Endothelial cell of umbilical vein (primary cell): ENCODE data around the gene ARHGAP31. TPM values are rescaled to one million over a fixed set of nuclear protein-coding genes. Genes with fewer than 3 reads are reported as not detected.

ENCODE experiments used
- BruUV-seq: library from RNA; stranded (reverse); fragments of 400-500 nt; replicated peaks from 2 replicates; lab custom pipeline; 2021; lab: Mats Ljungman, UMichigan
- CTCF ChIA-PET: fragments of 300-600, 350-600 bp; sonication (Branson Sonifier 250); formaldehyde crosslinking; loops from one replicate; lab custom pipeline; 2021; ENCODE audit warnings: antibody characterized with exemption, inconsistent platforms; lab: Charles Lee
- POLR2A ChIA-PET: fragments of 300-600, 350-600 bp; sonication (Branson Sonifier 250); formaldehyde crosslinking; loops from one replicate; lab custom pipeline; 2021; ENCODE audit warnings: antibody characterized with exemption, inconsistent platforms; lab: Charles Lee
- DNase-seq: peaks from one replicate; pipeline ENCODE4 v3.0.0-alpha.2; 2011; ENCODE audit warnings: low read depth, low spot score
- FAIRE-seq: peaks from 2 replicates; lab custom pipeline; 2011; peaks lifted over from hg19 to GRCh38; lab: Jason Lieb, UNC
- H2AFZ ChIP-seq: 2 replicates; pipeline ENCODE4 v1.6.0; 2012; ENCODE audit warnings: low read depth, low read length, control low read depth, inconsistent platforms
- H3K27ac ChIP-seq: 2 replicates; pipeline ENCODE4 v1.5.1; 2011; ENCODE audit warnings: low read depth, mild to moderate bottlenecking, control low read depth, low read length, moderate library complexity; ENCODE audit not compliant: insufficient read depth
- H3K27me3 ChIP-seq, 2 experiments: 2 replicates each; pipeline versions ENCODE4 v1.6.0 to v1.6.1; 2011; ENCODE audit warnings: low read length in 2 of 2, mixed read lengths in 1 of 2; ENCODE audit not compliant: control insufficient read depth in 2 of 2, insufficient read depth in 2 of 2
- H3K36me3 ChIP-seq, 2 experiments: 2 replicates in 1 of 2; 3 replicates in 1 of 2; pipeline ENCODE4 v1.5.1; 2011; ENCODE audit warnings: low read length in 2 of 2, mild to moderate bottlenecking in 1 of 2, moderate library complexity in 1 of 2; ENCODE audit not compliant: control insufficient read depth in 2 of 2, insufficient read depth in 2 of 2; ENCODE audit errors: extremely low read depth in 1 of 2
- H3K4me1 ChIP-seq: 3 replicates; pipeline ENCODE4 v1.5.1; 2011; ENCODE audit warnings: mild to moderate bottlenecking, low read length; ENCODE audit not compliant: control insufficient read depth, insufficient read depth; ENCODE audit errors: extremely low read depth
- H3K4me2 ChIP-seq: 2 replicates; pipeline ENCODE4 v1.6.1; 2011; ENCODE audit warnings: low read length, control low read depth, mixed read lengths; ENCODE audit not compliant: insufficient read depth
- H3K4me3 ChIP-seq, 3 experiments: fragments of 200-600 bp in 1 of 3; sonication (generic), shearing (Covaris generic) in 1 of 3; replicated peaks in 1 of 3; 2 replicates each; pipeline ENCODE4 v1.5.1; 2011 to 2016; ENCODE audit warnings: control low read depth in 3 of 3, low read length in 3 of 3, mild to moderate bottlenecking in 2 of 3, inconsistent platforms in 1 of 3, low read depth in 1 of 3, moderate library complexity in 1 of 3; ENCODE audit not compliant: insufficient read depth in 1 of 3
- H3K79me2 ChIP-seq: 2 replicates; pipeline ENCODE4 v1.6.0; 2012; ENCODE audit warnings: low read length, inconsistent platforms; ENCODE audit not compliant: control insufficient read depth, insufficient read depth
- H3K9ac ChIP-seq: replicated peaks from 2 replicates; pipeline ENCODE3; 2011; ENCODE audit warnings: low read length, control low read depth; ENCODE audit not compliant: insufficient read depth; ENCODE audit errors: extremely low read depth
- H3K9me1 ChIP-seq: replicated peaks from 3 replicates; pipeline ENCODE4 v1.6.0; 2011; ENCODE audit warnings: mild to moderate bottlenecking, low read length; ENCODE audit not compliant: control insufficient read depth, insufficient read depth; ENCODE audit errors: extremely low read depth
- H3K9me3 ChIP-seq: replicated peaks from 2 replicates; pipeline ENCODE4 v1.5.1; 2012; ENCODE audit warnings: low read length, inconsistent platforms; ENCODE audit not compliant: control insufficient read depth, insufficient read depth
- H4K20me1 ChIP-seq: replicated peaks from 2 replicates; pipeline ENCODE3; 2011; ENCODE audit warnings: mild to moderate bottlenecking, low read length; ENCODE audit not compliant: control insufficient read depth, insufficient read depth; ENCODE audit errors: extremely low read depth
- EZH2 ChIP-seq: IDR thresholded peaks from 2 replicates; pipeline ENCODE4 v1.6.1; 2012; ENCODE audit warnings: borderline replicate concordance, low read depth, mild to moderate bottlenecking, moderate library complexity, low read length, inconsistent platforms; ENCODE audit not compliant: severe bottlenecking
- FOS ChIP-seq: IDR thresholded peaks from 2 replicates; pipeline ENCODE4 v1.6.1; 2011; ENCODE audit warnings: mild to moderate bottlenecking, low read length, moderate library complexity, borderline replicate concordance; ENCODE audit not compliant: insufficient read depth
- GATA2 ChIP-seq: IDR thresholded peaks from 2 replicates; pipeline ENCODE4 v1.7.0; 2011; ENCODE audit warnings: low read depth, mild to moderate bottlenecking, moderate library complexity, mixed read lengths, low read length; ENCODE audit not compliant: insufficient read length, insufficient read depth
- JUN ChIP-seq: IDR thresholded peaks from 2 replicates; pipeline ENCODE4 v1.6.1; 2011; ENCODE audit warnings: borderline replicate concordance, low read depth; ENCODE audit not compliant: insufficient read length, insufficient read depth
- MYC ChIP-seq: IDR thresholded peaks from one replicate; pipeline ENCODE4 v1.6.1; 2011; ENCODE audit warnings: mild to moderate bottlenecking, low read depth, low read length
- POLR2A ChIP-seq: IDR thresholded peaks from 2 replicates; pipeline ENCODE4 v1.6.1; 2012; ENCODE audit warnings: low read depth, mild to moderate bottlenecking, control low read depth, low read length
- POLR2AphosphoS5 ChIP-seq: IDR thresholded peaks from 2 replicates; pipeline ENCODE4 v1.6.1; 2012; ENCODE audit warnings: low read depth, mild to moderate bottlenecking, control low read depth, low read length, moderate library complexity; ENCODE audit not compliant: insufficient read depth
- dilution Hi-C: fragments of 300-500 bp; cut with MboI; formaldehyde crosslinking; loops from one replicate; pipeline ENCODE4 v1.15.0; 2019; ENCODE audit warnings: low sequenced_read_pairs; ENCODE audit not compliant: extremely low pct_ligation_motif_present
- intact Hi-C: fragments of 100-400 bp; cut with micrococcal nuclease; formaldehyde crosslinking; loops from one replicate; pipeline ENCODE4 v1.10.0; 2022
- polyA plus RNA-seq, 4 experiments: library from polyadenylated mRNA; depleted of rRNA in 3 of 4; stranded (reverse) in 3 of 4; unstranded in 1 of 4; fragments of >200 nt; gene quantifications; 2 replicates each; pipeline versions ENCODE4 v1.2.1 to v1.2.3, GENCODE V29; 2011 to 2012; ENCODE audit warnings: missing spikeins in 1 of 4
- total RNA-seq: library from RNA; stranded (reverse); gene quantifications from 2 replicates; pipeline ENCODE4 v1.2.3, GENCODE V29; 2021
- TF ChIP-seq, protein P1 (sequence below), 2 donors: IDR thresholded peaks; 1 replicate in 1 of 2; 2 replicates in 1 of 2; pipeline ENCODE4 v1.5.1; 2011; ENCODE audit warnings: low read length in 2 of 2, mild to moderate bottlenecking in 2 of 2, moderate library complexity in 2 of 2, control low read depth in 1 of 2, inconsistent platforms in 1 of 2, low read depth in 1 of 2; ENCODE audit not compliant: insufficient read depth in 1 of 2; ENCODE audit errors: extremely low read depth in 1 of 2
- TF ChIP-seq, protein P2 (sequence below): IDR thresholded peaks from 2 replicates; pipeline ENCODE4 v1.6.1; 2011; ENCODE audit not compliant: insufficient read depth, insufficient read length

ARHGAP31 gene
- total and polyA plus RNA-seq, 2 donors (not counting 3 experiments of a cell fraction or from before 2014, with no cell fraction given): 25.5 to 65.8 TPM

DNA sequence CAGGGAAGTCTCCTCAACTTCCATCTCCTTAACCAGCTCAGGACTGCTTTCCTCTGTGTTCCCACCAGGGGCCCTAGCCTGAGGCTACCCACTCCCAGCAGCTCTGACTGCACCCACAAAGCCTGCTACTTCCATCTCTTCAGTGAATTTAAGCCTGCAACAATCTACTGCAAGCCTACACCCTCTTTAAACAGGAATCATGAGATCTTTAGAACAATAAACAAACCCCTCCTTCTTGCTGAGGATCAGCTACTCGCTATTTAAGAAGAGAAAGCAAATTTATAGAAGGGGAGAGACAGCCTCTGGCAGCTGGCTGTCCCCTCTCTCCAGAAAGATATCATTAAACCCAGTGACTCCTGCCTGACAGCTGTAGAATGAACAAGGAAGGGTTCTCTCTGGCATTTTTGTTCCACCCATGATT, 51.9 kb downstream of the ARHGAP31 start:
- Histone ChIP-seq H3K36me3 (peaks cover 0 to 2% of the 10 kb centered on the region in 2 experiments), H4K20me1 (no peaks in the 10 kb centered on the region), H3K4me3 (no peak overlapping the region), H3K9me1 (no peaks in the 10 kb centered on the region), H3K27me3 (no peaks in the 10 kb centered on the region), H3K9ac (no peak overlapping the region), H3K79me2 (peaks cover 57% of the 10 kb centered on the region), H3K4me2 (no peak overlapping the region), H3K27ac (no peak overlapping the region), H2AFZ (no peak overlapping the region), H3K4me1 (peaks cover 29% of the 10 kb centered on the region), H3K9me3 (no peaks in the 10 kb centered on the region)
- no peak for FAIRE-seq
- DNase-seq: no peak
- BruUV-seq: no TSS peak
- CTCF ChIA-PET: interaction anchor here (0.8 to 2.0 kb wide), 7 partner anchors 11 to 71 kb away, joined by 3 to 9 read pairs (median 5); no protein-coding TSS in a partner anchor
- POLR2A ChIA-PET: no interaction called here
- TF ChIP-seq JUN (no peak), MYC (no peak), FOS (no peak), GATA2 (no peak), EZH2 (no peak), POLR2AphosphoS5 (no peak), POLR2A (no peak)
- TF ChIP-seq, protein P1, sequence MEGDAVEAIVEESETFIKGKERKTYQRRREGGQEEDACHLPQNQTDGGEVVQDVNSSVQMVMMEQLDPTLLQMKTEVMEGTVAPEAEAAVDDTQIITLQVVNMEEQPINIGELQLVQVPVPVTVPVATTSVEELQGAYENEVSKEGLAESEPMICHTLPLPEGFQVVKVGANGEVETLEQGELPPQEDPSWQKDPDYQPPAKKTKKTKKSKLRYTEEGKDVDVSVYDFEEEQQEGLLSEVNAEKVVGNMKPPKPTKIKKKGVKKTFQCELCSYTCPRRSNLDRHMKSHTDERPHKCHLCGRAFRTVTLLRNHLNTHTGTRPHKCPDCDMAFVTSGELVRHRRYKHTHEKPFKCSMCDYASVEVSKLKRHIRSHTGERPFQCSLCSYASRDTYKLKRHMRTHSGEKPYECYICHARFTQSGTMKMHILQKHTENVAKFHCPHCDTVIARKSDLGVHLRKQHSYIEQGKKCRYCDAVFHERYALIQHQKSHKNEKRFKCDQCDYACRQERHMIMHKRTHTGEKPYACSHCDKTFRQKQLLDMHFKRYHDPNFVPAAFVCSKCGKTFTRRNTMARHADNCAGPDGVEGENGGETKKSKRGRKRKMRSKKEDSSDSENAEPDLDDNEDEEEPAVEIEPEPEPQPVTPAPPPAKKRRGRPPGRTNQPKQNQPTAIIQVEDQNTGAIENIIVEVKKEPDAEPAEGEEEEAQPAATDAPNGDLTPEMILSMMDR (IDR thresholded peaks at IDR 0.05; ENCODE audit: extremely low read depth in 1 of 2, insufficient read depth in 1 of 2, low read depth in 1 of 2, low read length in 2 of 2): no peak
- TF ChIP-seq, protein P2, sequence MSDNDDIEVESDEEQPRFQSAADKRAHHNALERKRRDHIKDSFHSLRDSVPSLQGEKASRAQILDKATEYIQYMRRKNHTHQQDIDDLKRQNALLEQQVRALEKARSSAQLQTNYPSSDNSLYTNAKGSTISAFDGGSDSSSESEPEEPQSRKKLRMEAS: no peak
- dilution Hi-C loops: no loop called here
- intact Hi-C loops: loop anchor here (10.0 kb wide), 1 partner anchor 461 kb away; no protein-coding TSS in a partner anchor
